Measurements from ENCODE around the gene GSDMA. TPM values are rescaled to one million over a fixed set of nuclear protein-coding genes. Genes with fewer than 3 reads are reported as not detected.

The GSDMA gene
- total and polyA plus RNA-seq, 10 of the 15 experiments (the other 5 are each of a cell fraction or from before 2014, with no cell fraction given): 0.04 to 0.11 TPM; not detected in 8

- TF ChIP-seq RELB (IDR thresholded peaks at IDR 0.05; ENCODE audit: low read depth) (no peak), TCF7 (IDR thresholded peaks at IDR 0.05; ENCODE audit: borderline replicate concordance) (no peak), MTA2 (IDR thresholded peaks at IDR 0.05; ENCODE audit: low read depth) (peak; percentile 63; the same call in 1 of the 2 replicates), JUNB (IDR thresholded peaks at IDR 0.05) (peak; percentile 72), HDGF (IDR thresholded peaks at IDR 0.05) (no peak), MXI1 (IDR thresholded peaks at IDR 0.05; ENCODE audit: low read depth, low read length) (no peak), RUNX3 (IDR thresholded peaks at IDR 0.05; ENCODE audit: low read length) (peak; percentile 77), FOXM1 (IDR thresholded peaks at IDR 0.05; ENCODE audit: low read depth, low read length) (0 out of 2 replicates have a peak, but pooled peaks have one; percentile 61), E2F4 (IDR thresholded peaks at IDR 0.05; ENCODE audit: low read depth, low read length) (no peak), MEF2B (IDR thresholded peaks at IDR 0.05; ENCODE audit: partially characterized antibody, poor library complexity, severe bottlenecking) (no peak), DPF2 (IDR thresholded peaks at IDR 0.05) (peak; percentile 38; the same call in 1 of the 2 replicates)
Measured at GRCh38 chr17:39915559-39915958, 47.2 kb upstream of the GSDMA start (continued).

Measured in GM12878 (cell line).